DND-41 (cell line): ENCODE measurements around the gene CDC25A.

ENCODE experiments used
- CTCF ChIP-seq: IDR thresholded peaks from 2 replicates; pipeline ENCODE4 v1.5.1; 2012; ENCODE audit warnings: borderline replicate concordance, low read length, moderate library complexity, mild to moderate bottlenecking; ENCODE audit not compliant: poor library complexity, severe bottlenecking; ENCODE audit errors: extremely low read depth
- EZH2 ChIP-seq: IDR thresholded peaks from 3 replicates; pipeline ENCODE4 v1.6.1; 2012; ENCODE audit warnings: borderline replicate concordance, low read depth, mild to moderate bottlenecking, moderate library complexity, low read length, inconsistent platforms; ENCODE audit not compliant: severe bottlenecking

- no peak for TF ChIP-seq CTCF
- TF ChIP-seq EZH2, result no peak
These were observed 58.3 kb downstream of the CDC25A start for GRCh38 chr3:48129921-48130320.
